ENCODE results near the gene FHIP1B.

DNA sequence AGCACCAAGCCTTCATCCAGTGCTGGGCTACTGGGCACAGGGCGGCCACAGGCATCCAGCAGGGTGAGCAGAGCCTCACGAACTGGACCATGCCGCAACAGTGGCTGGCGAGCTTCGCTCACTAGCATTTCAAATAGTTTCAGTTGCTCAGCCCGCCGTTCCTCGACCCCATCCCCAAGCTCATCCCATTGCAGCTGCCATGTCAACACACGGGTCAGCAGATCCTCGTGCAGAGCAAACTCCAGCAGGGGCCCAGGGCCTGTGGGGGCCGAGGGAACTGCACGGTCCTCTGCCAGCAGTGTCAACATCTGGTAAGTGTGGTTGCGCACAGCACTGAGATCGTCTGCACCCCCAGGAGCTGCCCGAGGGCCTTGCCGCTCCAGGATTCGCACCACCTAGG is 10.6 kb downstream of the FHIP1B start:
- TF ChIP-seq TCF7L2 (IDR thresholded peaks at IDR 0.05; ENCODE audit: borderline replicate concordance, extremely low read depth, insufficient read depth, insufficient read length): no peak
- TF ChIP-seq, protein P1, sequence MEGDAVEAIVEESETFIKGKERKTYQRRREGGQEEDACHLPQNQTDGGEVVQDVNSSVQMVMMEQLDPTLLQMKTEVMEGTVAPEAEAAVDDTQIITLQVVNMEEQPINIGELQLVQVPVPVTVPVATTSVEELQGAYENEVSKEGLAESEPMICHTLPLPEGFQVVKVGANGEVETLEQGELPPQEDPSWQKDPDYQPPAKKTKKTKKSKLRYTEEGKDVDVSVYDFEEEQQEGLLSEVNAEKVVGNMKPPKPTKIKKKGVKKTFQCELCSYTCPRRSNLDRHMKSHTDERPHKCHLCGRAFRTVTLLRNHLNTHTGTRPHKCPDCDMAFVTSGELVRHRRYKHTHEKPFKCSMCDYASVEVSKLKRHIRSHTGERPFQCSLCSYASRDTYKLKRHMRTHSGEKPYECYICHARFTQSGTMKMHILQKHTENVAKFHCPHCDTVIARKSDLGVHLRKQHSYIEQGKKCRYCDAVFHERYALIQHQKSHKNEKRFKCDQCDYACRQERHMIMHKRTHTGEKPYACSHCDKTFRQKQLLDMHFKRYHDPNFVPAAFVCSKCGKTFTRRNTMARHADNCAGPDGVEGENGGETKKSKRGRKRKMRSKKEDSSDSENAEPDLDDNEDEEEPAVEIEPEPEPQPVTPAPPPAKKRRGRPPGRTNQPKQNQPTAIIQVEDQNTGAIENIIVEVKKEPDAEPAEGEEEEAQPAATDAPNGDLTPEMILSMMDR (IDR thresholded peaks at IDR 0.05 in 2 of 3, conservative IDR thresholded peaks at IDR 0.05 in 1 of 3; ENCODE audit: borderline replicate concordance in 1 of 3, insufficient read depth in 1 of 3, low read depth in 2 of 3, low read length in 2 of 3): no peak
- TF ChIP-seq EZH2 (IDR thresholded peaks at IDR 0.05): no peak
- TF ChIP-seq, protein P2, sequence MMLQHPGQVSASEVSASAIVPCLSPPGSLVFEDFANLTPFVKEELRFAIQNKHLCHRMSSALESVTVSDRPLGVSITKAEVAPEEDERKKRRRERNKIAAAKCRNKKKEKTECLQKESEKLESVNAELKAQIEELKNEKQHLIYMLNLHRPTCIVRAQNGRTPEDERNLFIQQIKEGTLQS (IDR thresholded peaks at IDR 0.05): no peak
- TF ChIP-seq SP1 (IDR thresholded peaks at IDR 0.05; ENCODE audit: low read depth): no peak
- no peak for TF ChIP-seq POLR2A (IDR thresholded peaks at IDR 0.05; ENCODE audit: borderline replicate concordance, extremely low read depth, insufficient read depth, insufficient read length)
- TF ChIP-seq POLR2AphosphoS5 (IDR thresholded peaks at IDR 0.05; ENCODE audit: low read depth, low read length): no peak
- TF ChIP-seq, protein P3, sequence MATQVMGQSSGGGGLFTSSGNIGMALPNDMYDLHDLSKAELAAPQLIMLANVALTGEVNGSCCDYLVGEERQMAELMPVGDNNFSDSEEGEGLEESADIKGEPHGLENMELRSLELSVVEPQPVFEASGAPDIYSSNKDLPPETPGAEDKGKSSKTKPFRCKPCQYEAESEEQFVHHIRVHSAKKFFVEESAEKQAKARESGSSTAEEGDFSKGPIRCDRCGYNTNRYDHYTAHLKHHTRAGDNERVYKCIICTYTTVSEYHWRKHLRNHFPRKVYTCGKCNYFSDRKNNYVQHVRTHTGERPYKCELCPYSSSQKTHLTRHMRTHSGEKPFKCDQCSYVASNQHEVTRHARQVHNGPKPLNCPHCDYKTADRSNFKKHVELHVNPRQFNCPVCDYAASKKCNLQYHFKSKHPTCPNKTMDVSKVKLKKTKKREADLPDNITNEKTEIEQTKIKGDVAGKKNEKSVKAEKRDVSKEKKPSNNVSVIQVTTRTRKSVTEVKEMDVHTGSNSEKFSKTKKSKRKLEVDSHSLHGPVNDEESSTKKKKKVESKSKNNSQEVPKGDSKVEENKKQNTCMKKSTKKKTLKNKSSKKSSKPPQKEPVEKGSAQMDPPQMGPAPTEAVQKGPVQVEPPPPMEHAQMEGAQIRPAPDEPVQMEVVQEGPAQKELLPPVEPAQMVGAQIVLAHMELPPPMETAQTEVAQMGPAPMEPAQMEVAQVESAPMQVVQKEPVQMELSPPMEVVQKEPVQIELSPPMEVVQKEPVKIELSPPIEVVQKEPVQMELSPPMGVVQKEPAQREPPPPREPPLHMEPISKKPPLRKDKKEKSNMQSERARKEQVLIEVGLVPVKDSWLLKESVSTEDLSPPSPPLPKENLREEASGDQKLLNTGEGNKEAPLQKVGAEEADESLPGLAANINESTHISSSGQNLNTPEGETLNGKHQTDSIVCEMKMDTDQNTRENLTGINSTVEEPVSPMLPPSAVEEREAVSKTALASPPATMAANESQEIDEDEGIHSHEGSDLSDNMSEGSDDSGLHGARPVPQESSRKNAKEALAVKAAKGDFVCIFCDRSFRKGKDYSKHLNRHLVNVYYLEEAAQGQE (IDR thresholded peaks at IDR 0.05; ENCODE audit: low read depth): no peak
- TF ChIP-seq YY1 (IDR thresholded peaks at IDR 0.05; ENCODE audit: extremely low read depth, insufficient replicate concordance, low read depth, low read length): no peak
- TF ChIP-seq SIN3A (IDR thresholded peaks at IDR 0.05; ENCODE audit: low read depth): no peak

All from HCT116 (cell line).